GM12874 (cell line): ENCODE measurements around the gene WDR76.

ENCODE experiments used
- TF ChIP-seq, protein P1 (sequence below): IDR thresholded peaks from 2 replicates; pipeline ENCODE4 v1.5.1; 2011; ENCODE audit warnings: low read depth, mild to moderate bottlenecking, control low read depth, low read length, moderate library complexity; ENCODE audit not compliant: insufficient read depth

WDR76 gene

DNA sequence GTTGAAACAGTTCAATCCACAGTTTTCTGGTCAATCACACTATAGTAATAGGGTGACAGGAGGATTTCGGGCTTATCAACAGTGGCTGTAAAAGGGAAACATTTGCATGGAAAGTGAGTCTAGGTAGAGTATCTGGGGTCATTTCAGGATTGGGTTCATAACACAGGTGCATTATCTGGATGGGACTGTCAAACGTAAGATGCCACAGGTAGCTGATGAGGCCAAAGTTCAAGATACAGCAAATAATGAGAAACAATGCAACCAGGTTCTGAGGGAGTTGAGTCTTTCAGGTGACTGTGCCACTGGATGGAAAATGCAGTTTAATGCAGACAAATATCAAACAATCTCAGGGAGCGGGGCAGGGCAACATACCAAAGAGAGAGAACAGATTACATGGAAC lies 62.2 kb downstream of the WDR76 start:
- TF ChIP-seq, protein P1, sequence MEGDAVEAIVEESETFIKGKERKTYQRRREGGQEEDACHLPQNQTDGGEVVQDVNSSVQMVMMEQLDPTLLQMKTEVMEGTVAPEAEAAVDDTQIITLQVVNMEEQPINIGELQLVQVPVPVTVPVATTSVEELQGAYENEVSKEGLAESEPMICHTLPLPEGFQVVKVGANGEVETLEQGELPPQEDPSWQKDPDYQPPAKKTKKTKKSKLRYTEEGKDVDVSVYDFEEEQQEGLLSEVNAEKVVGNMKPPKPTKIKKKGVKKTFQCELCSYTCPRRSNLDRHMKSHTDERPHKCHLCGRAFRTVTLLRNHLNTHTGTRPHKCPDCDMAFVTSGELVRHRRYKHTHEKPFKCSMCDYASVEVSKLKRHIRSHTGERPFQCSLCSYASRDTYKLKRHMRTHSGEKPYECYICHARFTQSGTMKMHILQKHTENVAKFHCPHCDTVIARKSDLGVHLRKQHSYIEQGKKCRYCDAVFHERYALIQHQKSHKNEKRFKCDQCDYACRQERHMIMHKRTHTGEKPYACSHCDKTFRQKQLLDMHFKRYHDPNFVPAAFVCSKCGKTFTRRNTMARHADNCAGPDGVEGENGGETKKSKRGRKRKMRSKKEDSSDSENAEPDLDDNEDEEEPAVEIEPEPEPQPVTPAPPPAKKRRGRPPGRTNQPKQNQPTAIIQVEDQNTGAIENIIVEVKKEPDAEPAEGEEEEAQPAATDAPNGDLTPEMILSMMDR, result no peak

DNA sequence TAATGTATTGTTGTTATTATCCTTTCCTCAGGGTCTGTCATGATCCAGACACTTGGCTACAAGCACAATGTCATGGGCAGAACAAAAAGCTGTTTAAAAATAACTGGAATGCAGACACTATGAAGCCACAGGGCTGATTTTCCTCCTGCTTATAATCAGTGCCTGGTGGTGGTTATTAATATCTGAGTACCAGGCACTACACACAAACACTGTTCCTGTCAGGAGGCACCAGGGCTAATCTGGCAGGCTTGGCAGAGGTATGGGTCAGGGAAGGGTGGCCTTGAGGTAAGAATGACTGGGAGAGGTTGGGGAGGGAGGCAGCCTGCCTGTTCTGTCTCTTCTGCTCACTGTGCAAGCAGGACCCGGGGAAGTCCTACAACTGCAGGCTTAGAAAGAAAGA lies 67.2 kb downstream of the WDR76 start:
- TF ChIP-seq, protein P1, result no peak

- TF ChIP-seq, protein P1, result no peak
Observed at GRCh38 chr15:43895586-43895985, 68.8 kb downstream of the WDR76 start.

- TF ChIP-seq, protein P1, result no peak
Observed at GRCh38 chr15:43896543-43896942, 69.7 kb downstream of the WDR76 start.

DNA sequence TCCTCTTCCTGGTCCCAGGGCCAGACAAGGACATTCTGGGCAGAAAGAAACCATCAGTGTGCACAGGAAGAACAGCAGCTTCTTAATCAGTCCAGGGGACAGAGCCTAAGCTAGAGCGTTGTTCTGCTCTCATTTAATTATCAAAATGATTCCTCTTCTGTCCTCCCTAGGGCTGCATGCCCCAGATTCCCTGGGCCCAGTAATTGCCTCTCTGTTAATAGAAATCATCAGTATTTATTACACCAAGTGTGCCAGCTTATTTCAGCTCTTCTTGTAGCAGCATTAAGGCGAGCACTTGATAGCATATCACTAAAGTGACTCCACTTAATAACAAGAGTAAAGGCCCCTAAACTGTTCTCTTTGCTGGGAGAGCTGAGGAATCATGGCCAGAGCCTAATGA lies 72.1 kb downstream of the WDR76 start:
- TF ChIP-seq, protein P1, result no peak

DNA sequence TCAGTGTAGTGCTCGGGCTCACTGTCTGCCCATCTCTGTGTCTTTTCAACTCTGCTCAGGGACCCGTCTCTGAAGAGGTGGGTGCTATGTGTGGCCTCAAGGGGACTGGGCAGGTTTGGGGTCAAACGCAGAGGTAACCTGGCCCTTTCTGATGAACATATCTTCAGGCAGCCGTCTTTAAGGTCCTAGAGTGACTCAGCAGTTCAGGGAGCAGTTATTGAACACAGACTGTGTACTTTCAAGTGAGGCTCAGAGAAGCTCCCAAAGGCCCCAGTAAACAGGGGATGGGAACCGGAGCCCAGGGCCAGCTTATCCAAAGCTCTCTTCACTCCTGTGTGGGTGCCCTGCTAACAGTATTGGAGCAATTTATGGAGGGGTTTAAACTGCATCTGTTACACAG lies 73.1 kb downstream of the WDR76 start:
- TF ChIP-seq, protein P1, result no peak

DNA sequence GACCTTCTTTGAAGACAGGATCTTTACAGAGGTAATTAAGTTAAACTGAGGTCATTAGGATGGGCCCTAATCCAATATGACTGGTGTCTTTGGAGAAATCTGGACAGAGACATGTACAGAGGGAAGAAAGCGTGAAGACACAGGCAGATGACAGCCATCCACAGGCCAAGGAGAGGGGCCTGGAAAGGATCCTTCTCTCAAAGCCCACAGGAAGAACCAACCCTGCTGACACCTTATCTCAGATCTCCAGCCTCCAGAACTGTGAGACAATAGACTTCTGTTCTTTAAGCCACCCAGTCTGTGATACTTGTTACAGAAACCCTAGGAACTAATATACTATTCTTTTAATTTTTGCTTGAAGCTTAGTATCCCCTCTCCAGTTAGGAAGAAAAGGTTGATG lies 74.2 kb downstream of the WDR76 start:
- TF ChIP-seq, protein P1, result no peak

GRCh38 chr15:43901495-43901894 lies 74.7 kb downstream of the WDR76 start:
- TF ChIP-seq, protein P1, result no peak
